HG03565 (cell line): ENCODE results near the gene PTPRZ1.
A peak's percentile ranks its signal among the peaks of the same experiment; 100 is the strongest.

ENCODE experiments used
- ATAC-seq: cut with Tn5 transposase; IDR thresholded peaks from one replicate; pipeline ENCODE4 v1.9.1; 2021; ENCODE audit warnings: mild to moderate bottlenecking, moderate library complexity; ENCODE audit not compliant: unreplicated experiment

Gene PTPRZ1

DNA sequence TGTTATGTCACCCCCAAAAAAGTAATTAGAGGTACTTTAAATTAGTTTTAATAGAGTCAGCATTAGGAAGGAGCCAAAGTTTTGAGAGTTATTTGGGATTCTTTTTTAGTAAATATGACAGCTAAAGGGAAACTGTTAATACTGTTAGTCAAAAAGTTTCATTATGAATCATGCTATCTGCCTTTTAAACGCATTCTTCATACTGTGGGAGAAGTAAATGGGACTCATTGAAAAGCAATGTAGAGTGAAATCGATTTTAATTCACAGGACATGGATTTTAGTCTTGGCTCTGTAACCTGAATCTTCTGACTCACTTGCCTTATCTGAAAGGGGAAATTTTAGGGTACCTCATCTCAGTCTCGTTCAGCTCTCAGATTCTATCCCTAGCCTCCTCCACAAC is 165.9 kb downstream of the PTPRZ1 start:
- ATAC-seq, result no peak

GRCh38 chr7:122040147-122040546 is 167.2 kb downstream of the PTPRZ1 start:
- no peak for ATAC-seq

DNA sequence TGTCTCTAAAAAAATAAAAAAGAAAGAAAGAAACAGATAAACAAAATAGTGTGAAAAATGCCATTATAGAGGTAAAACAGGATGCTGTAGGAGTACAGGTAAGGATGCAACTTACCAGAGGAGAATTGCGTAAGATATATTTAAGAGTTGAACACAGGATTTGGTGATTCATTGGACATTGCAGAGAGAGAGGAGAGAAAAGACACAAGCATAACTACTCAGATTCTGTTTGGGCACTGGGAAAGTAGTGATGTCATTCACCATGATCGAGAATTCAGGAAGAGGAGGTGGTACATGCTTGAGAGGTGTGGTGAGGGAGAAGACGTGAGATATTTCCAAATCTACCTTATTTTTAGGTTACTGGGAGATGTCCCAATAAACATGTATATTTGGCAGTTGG is 173.4 kb downstream of the PTPRZ1 start:
- ATAC-seq, result no peak

DNA sequence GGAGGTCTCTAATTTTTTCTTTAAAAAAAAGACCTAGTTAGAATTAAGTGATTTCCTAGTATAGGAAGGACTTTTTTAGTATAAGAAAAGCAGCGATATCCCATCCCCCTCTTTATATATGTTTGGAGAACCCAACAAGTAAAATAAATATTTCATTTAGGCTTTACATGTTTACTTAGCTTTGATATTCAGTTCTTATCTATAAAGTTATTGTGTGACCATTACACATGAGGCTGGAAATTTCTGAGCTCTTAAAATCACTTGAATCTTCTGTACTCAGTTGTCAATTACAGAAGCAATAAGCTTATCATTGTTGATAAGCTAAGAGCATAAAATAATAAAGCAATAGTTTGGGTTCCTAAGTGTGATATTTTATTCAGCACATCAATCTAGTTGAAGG is 181.4 kb downstream of the PTPRZ1 start:
- no peak for ATAC-seq

DNA sequence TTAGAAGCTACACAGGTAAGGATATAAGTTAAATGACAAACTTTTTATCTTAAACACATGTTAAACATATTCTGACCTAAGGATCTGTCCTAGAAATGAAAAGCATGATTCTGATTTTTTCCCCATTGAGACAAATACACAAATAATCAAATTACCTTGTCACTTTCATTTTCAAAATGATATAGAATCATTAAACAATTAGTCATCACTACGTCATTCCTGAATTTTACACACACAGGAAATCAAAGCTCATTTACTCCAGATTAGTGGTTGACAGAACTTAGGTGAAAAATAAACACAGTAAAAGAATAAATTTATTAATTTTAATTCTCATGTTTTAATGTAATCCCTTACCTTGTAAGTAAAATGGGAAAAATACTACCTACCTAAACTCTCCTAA is 182.1 kb downstream of the PTPRZ1 start:
- ATAC-seq, result no peak

GRCh38 chr7:122056977-122057376 is 184.0 kb downstream of the PTPRZ1 start:
- no peak for ATAC-seq

DNA sequence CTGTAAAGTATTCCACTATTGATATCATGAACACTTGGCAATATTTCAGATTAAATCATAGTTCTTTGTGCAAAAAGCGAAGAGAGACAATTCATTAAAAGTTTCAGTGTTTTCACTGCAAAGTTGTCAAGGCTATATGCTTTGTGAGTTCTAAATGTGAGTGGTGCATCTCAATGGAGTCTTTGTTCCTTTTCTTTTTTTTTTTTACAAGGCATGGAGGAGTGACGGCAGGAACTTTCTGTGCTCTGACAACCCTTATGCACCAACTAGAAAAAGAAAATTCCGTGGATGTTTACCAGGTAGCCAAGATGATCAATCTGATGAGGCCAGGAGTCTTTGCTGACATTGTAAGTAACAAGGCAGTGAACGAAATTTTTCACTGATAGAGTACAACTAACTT is 186.6 kb downstream of the PTPRZ1 start:
- no peak for ATAC-seq

GRCh38 chr7:122063146-122063545 is 190.2 kb downstream of the PTPRZ1 start:
- no peak for ATAC-seq

DNA sequence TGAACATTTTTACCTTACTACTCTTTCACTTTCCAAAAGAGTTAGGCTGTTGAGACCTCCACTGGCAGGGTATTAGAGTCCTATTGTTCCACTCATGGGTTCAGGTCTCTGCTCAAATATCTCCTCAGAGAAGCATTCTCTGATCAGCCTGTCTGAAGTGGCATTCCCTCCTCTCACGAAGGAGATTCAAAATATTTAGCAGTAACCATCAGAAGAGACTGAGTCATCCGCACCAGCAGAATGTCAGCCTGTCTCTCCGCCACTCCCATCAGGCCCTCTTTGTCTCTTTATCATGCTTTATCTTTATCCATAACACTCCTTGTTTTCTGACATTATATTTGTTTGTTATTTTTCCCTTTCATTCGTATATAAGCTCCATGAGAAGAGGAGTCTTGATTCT is 192.0 kb downstream of the PTPRZ1 start:
- no peak for ATAC-seq

DNA sequence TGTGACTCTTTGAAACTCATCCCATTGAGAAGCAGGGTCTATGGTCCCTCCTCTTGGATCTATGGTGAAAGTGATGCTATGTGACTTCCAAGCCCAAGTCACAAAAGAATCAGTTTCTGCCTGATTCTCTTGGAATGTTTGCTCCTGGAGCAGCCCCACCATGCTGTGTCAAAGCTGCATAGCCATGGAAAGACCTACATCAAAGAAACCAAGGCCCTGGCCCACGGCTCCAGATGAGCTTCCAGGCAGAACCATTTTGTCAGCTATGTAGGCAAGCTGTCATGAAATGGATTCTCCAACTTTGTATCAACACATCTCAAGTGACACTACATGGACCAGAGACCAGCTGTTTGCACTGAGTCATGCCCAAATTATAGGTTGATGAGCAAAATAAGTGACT is 194.1 kb downstream of the PTPRZ1 start:
- ATAC-seq, result no peak

DNA sequence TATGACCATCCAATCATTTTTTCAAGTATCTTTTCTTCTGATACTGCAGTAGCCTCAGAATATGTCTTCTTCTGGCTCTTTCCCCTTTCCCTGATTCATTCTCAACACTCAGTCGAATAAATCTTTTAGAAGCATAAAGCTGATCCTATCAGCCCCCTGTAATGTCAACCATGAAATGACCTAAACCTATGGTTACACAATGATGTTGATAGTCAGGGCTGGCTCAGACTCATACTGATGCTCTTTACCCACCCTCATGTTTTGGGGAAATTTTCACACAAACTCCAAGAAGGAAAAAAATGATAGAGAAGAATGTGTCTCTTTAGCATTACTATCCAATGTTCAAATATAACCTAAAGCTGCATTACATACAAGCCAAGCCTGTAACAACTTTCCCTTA is 195.1 kb downstream of the PTPRZ1 start:
- ATAC-seq, result no peak

DNA sequence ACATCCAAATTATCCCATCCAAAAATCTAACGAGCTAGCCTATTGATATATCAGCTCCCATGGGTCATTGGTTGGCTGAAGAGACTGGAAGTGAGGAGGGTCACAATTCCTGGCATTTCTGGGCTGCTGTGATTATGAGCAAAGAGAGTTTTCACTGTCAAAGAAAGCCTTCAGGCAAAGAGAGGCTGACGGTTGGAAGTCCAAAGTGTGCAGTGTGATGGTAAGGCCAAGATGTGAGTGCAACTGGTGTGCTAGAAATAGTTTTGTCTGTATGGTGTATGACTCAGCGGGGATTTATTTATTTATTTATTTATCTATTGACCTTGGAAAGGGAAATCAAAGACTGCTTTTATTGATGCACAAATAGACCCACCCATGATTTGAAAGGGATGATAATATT is 196.0 kb downstream of the PTPRZ1 start:
- ATAC-seq, result no peak

- no peak for ATAC-seq
Measured at GRCh38 chr7:122070062-122070461, 197.1 kb downstream of the PTPRZ1 start.

GRCh38 chr7:122070834-122071233 is 197.9 kb downstream of the PTPRZ1 start:
- no peak for ATAC-seq

DNA sequence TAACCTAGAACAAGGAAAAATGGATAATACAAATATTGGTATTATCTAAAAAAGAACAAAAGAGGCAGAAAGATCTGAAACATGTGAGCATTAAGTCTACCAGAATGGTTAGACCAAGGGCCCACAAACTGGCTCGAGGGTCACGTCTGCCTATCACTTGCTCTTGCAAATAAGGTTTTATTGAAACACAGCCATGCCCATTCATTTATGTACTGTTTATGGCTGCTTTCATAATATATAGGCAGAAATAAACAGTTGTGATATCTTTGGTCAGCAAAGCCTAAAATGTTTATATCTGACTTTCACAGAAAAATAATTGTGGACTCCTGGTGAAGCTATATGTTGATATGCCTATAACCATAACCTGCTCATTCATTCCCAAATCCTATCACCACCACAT is 199.3 kb downstream of the PTPRZ1 start:
- ATAC-seq, result no peak

GRCh38 chr7:122072924-122073599 is 200.1 kb downstream of the PTPRZ1 start:
- ATAC-seq, result no peak

- no peak for ATAC-seq
Measured at GRCh38 chr7:122073635-122074034, 200.7 kb downstream of the PTPRZ1 start.

GRCh38 chr7:122082160-122082559 is 209.2 kb downstream of the PTPRZ1 start:
- no peak for ATAC-seq

DNA sequence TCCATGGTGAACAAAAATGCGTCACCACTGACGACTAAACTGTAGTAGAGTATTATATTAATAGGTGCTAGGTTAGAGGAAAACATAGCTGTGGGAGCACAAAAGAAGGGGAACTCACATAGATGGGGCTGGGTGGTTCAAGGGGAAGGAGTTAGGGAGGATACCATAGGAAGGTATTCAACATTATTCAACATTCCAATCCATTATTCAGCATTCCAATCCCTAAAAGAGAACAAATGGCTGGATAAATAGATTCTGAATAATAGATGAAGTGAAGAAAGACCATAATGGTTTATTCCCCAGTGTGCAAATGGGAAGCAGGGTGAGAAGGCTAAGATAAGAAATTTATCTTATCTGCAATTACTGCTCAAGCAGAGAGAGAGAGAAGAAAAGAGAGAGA is 209.7 kb downstream of the PTPRZ1 start:
- no peak for ATAC-seq

DNA sequence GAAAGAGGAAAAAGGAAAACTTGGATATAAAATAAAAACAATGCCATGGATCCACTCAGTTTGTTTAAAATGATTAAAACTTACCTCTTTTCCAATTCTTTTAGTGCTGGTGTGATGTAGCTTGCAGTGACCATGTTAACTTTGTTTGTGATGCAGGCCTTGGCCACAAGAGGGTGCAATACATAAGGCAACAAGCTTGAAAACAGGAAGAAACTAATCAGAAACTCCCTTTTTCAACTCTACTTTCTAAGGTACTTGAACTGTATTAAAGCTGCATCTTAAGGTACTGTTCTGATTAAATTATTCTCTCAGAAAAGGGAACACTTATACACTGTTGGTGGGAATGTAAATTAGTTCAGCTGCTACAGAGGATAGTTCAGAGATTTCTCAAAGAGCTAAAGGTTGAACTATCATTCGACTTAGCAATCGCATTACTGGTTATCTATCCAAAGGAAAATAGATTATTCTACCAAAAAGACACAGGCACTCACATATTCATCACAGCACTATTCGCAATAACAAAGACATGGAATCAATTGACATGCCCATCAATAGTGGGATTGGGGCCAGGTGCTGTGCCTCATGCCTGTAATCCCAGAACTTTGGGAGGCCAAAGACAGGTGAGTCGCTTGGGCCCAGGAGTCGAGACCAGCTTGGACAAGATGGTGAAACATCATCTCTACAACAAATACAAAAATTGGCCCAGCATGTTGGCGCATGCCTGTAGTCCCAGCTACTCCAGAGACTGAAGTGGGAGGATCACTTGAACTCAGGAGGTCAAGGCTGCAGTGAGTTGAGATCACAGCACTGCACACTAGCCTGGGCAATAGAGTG is 220.2 kb downstream of the PTPRZ1 start:
- ATAC-seq, result peak; percentile 98

DNA sequence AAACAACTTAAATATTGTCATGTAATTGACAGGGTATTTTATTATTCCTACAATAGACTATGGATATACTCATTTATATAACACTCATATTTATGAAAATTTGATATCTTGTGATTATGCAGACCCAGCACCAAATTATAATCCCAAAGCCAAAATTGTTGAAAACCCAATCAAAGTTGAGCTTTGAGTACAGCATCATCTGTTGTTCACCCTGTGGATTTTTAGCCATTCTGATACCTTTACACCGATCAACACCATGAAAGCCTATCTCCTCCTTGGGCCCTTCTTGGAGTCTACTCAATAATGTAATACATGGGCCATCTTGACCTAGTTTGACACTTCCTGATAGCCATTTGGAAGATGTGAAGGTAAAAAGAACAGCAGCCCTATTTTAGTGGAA is 221.6 kb downstream of the PTPRZ1 start:
- no peak for ATAC-seq

DNA sequence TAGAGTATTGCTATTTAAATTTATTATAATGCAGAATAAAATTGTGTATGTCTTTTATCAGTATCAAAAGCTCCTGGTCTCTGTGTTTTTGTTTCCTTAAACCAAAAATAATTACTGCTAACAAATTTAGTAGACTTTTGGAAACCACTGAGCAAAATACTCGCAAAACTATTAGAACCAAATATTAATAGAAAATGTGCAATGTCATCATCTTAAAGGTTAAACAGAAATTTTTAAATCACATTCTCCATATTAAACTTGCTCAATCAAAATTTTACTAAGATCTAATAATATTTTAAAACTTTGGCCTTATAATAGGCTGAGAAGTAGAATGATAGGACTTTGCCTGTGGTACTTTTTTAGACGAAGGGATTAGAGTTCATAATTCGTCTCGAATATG is 222.7 kb downstream of the PTPRZ1 start:
- ATAC-seq, result no peak

- no peak for ATAC-seq
Measured at GRCh38 chr7:122100021-122100420, 227.1 kb downstream of the PTPRZ1 start.
